ENCODE data around the gene OVCA2. TPM values are rescaled to one million over a fixed set of nuclear protein-coding genes. Genes with fewer than 3 reads are reported as not detected.

Gene OVCA2
- total RNA-seq, 1 experiment from 2014 or later = 27.3 TPM

GRCh38 chr17:2018716-2019510 lies 22.9 kb upstream of the OVCA2 start (continued):
- TF ChIP-seq POLR2AphosphoS5 (IDR thresholded peaks at IDR 0.05; ENCODE audit: low read depth, low read length) = no peak

GRCh38 chr17:2019723-2020122 lies 22.1 kb upstream of the OVCA2 start:
- POLR2A ChIA-PET = no interaction called here
- ATAC-seq (no peak), DNase-seq (ENCODE audit: low read depth, low spot score) (no peak)
- Histone ChIP-seq H2AFZ (ENCODE audit: low read depth, low read length, poor library complexity, severe bottlenecking) (no peak overlapping the region), H3K4me3 (replicated peaks in 1 of 2; ENCODE audit: low read depth in 1 of 2, low read length in 2 of 2) (no peak overlapping the region), H3K4me1 (ENCODE audit: control insufficient read depth in 1 of 2, insufficient read depth in 2 of 2, low read length in 2 of 2) (peaks cover 2 to 12% of the 10 kb centered on the region in 2 experiments; a peak in 3 of 4 replicates), H3K36me3 (ENCODE audit: control insufficient read depth in 1 of 2, insufficient read depth in 2 of 2, low read length in 2 of 2) (no peaks in the 10 kb centered on the region), H3K27me3 (ENCODE audit: insufficient read depth, low read length) (no peaks in the 10 kb centered on the region), H3K9me2 (ENCODE audit: insufficient read depth) (no peaks in the 10 kb centered on the region), H3K79me2 (ENCODE audit: insufficient read depth, low read length) (no peaks in the 10 kb centered on the region), H4K20me1 (ENCODE audit: insufficient read depth) (no peaks in the 10 kb centered on the region), H3K27ac (ENCODE audit: low read depth, low read length) (no peak overlapping the region), H3K4me2 (ENCODE audit: low read length) (no peak overlapping the region), H3K9ac (ENCODE audit: low read length) (no peak overlapping the region), H3K9me3 (ENCODE audit: control insufficient read depth in 1 of 2, insufficient read depth in 1 of 2, low read depth in 1 of 2, low read length in 2 of 2) (no peaks in the 10 kb centered on the region)
- RAD21 ChIA-PET (ENCODE audit: low non-redundant PET in 1 of 2, low total read pairs in 2 of 2, uncharacterized antibody in 2 of 2, unreplicated experiment in 2 of 2) = no interaction called here
- CTCF ChIA-PET = interaction anchor here (1.2 kb wide), 1 partner anchor 111 kb away, joined by 3 read pairs; no protein-coding TSS in a partner anchor
- no TSS peak for BruUV-seq (replicated peaks)
- intact Hi-C loops (cut with micrococcal nuclease) = no loop called here
- TF ChIP-seq ELF1 (IDR thresholded peaks at IDR 0.05; ENCODE audit: borderline replicate concordance, low read depth) = no peak
- no peak for TF ChIP-seq JUND (IDR thresholded peaks at IDR 0.05)
- no peak for TF ChIP-seq ZBTB33 (IDR thresholded peaks at IDR 0.05; ENCODE audit: extremely low read depth, insufficient replicate concordance, low read length)
- TF ChIP-seq ATF3 (IDR thresholded peaks at IDR 0.05) = no peak
- no peak for TF ChIP-seq CEBPB (IDR thresholded peaks at IDR 0.05; ENCODE audit: low read depth)
- TF ChIP-seq RAD21 (IDR thresholded peaks at IDR 0.05; ENCODE audit: low read depth) = no peak
- TF ChIP-seq SP1 (IDR thresholded peaks at IDR 0.05; ENCODE audit: low read depth) = no peak
- TF ChIP-seq CBX3 (IDR thresholded peaks at IDR 0.05; ENCODE audit: low read depth) = no peak
- TF ChIP-seq TCF7L2 (IDR thresholded peaks at IDR 0.05; ENCODE audit: borderline replicate concordance, extremely low read depth, insufficient read depth, insufficient read length) = no peak
- TF ChIP-seq ZNF274 (IDR thresholded peaks at IDR 0.05; ENCODE audit: low read depth, low read length) = no peak
- no peak for TF ChIP-seq POLR2A (IDR thresholded peaks at IDR 0.05; ENCODE audit: borderline replicate concordance, extremely low read depth, insufficient read depth, insufficient read length)
- TF ChIP-seq EZH2 (IDR thresholded peaks at IDR 0.05) = no peak
- no peak for TF ChIP-seq SIN3A (IDR thresholded peaks at IDR 0.05; ENCODE audit: low read depth)
- TF ChIP-seq POLR2AphosphoS5 (IDR thresholded peaks at IDR 0.05; ENCODE audit: low read depth, low read length) = no peak
- no peak for TF ChIP-seq REST (IDR thresholded peaks at IDR 0.05; ENCODE audit: low read depth)
- TF ChIP-seq YY1 (IDR thresholded peaks at IDR 0.05; ENCODE audit: extremely low read depth, insufficient replicate concordance, low read depth, low read length) = no peak
- TF ChIP-seq MAX (IDR thresholded peaks at IDR 0.05) = no peak
- no peak for TF ChIP-seq EZH2phosphoT487 (IDR thresholded peaks at IDR 0.05; ENCODE audit: borderline replicate concordance)
- no peak for TF ChIP-seq FOSL1 (IDR thresholded peaks at IDR 0.05; ENCODE audit: low read depth)
- TF ChIP-seq ZFX (IDR thresholded peaks at IDR 0.05) = no peak

Measured in HCT116 (cell line).